CD4-positive, alpha-beta memory T cell (primary cell): ENCODE measurements around the gene DNAH6. TPM values are rescaled to one million over a fixed set of nuclear protein-coding genes. Genes with fewer than 3 reads are reported as not detected.

Experiments used
- CTCF ChIA-PET: fragments of 350-600 bp; sonication (Branson Sonifier 250); formaldehyde crosslinking; loops from one replicate; lab custom pipeline; 2021; ENCODE audit warnings: inconsistent platforms; ENCODE audit not compliant: partially characterized antibody; lab: Charles Lee
- POLR2A ChIA-PET: fragments of 350-600 bp; sonication (Branson Sonifier 250); formaldehyde crosslinking; loops from one replicate; lab custom pipeline; 2021; ENCODE audit not compliant: partially characterized antibody; lab: Charles Lee
- DNase-seq, 5 donors: peaks; one replicate each; pipeline versions ENCODE4 v3.0.0 to v3.0.0-alpha.2; 2020 to 2022; ENCODE audit warnings: mixed read lengths in 1 of 5
- H3K27ac ChIP-seq: one replicate; pipeline ENCODE4 v1.7.0; 2013; ENCODE audit warnings: low read depth, low read length
- H3K27me3 ChIP-seq: 2 replicates; pipeline ENCODE4 v1.7.0; 2013; ENCODE audit warnings: mild to moderate bottlenecking, low read length, moderate library complexity; ENCODE audit not compliant: insufficient read depth
- H3K36me3 ChIP-seq: 2 replicates; pipeline ENCODE4 v1.7.0; 2013; ENCODE audit warnings: mild to moderate bottlenecking, low read length, moderate library complexity; ENCODE audit not compliant: insufficient read depth
- H3K4me1 ChIP-seq: 2 replicates; pipeline ENCODE4 v1.7.0; 2013; ENCODE audit warnings: mild to moderate bottlenecking, low read length, moderate library complexity; ENCODE audit not compliant: insufficient read depth
- H3K4me3 ChIP-seq, 2 donors: one replicate each; pipeline ENCODE4 v1.7.0; 2013; ENCODE audit warnings: low read length in 2 of 2, mild to moderate bottlenecking in 1 of 2
- H3K9me3 ChIP-seq, 2 donors: one replicate each; pipeline ENCODE4 v1.7.0; 2013; ENCODE audit warnings: low read length in 2 of 2, control low read depth in 1 of 2; ENCODE audit not compliant: control insufficient read depth in 1 of 2
- H3K27ac Mint-ChIP-seq, 7 donors: one replicate each; pipeline ENCODE4 v1.8.0; 2020 to 2021; ENCODE audit warnings: mixed read lengths in 7 of 7, mild to moderate bottlenecking in 6 of 7, inconsistent platforms in 3 of 7, moderate library complexity in 3 of 7
- H3K27me3 Mint-ChIP-seq, 2 donors: one replicate each; pipeline ENCODE4 v1.8.0; 2020 to 2021; ENCODE audit warnings: mixed read lengths in 2 of 2
- H3K36me3 Mint-ChIP-seq, 2 donors: one replicate each; pipeline ENCODE4 v1.8.0; 2020 to 2021; ENCODE audit warnings: mixed read lengths in 2 of 2, inconsistent platforms in 1 of 2, mild to moderate bottlenecking in 1 of 2
- H3K4me1 Mint-ChIP-seq, 4 donors: one replicate each; pipeline ENCODE4 v1.8.0; 2020 to 2021; ENCODE audit warnings: mixed read lengths in 4 of 4, mild to moderate bottlenecking in 1 of 4
- H3K4me3 Mint-ChIP-seq, 8 donors: one replicate each; pipeline ENCODE4 v1.8.0; 2020 to 2021; ENCODE audit warnings: mixed read lengths in 8 of 8, mild to moderate bottlenecking in 7 of 8, moderate library complexity in 6 of 8, inconsistent platforms in 3 of 8
- H3K9me3 Mint-ChIP-seq, 8 donors: one replicate each; pipeline ENCODE4 v1.8.0; 2020 to 2021; ENCODE audit warnings: mixed read lengths in 8 of 8, mild to moderate bottlenecking in 5 of 8, inconsistent platforms in 3 of 8, moderate library complexity in 1 of 8
- intact Hi-C: fragments of 100-400 bp; cut with micrococcal nuclease; formaldehyde crosslinking; loops from one replicate; pipeline ENCODE4 v1.15.1; 2023
- polyA plus RNA-seq, 2 donors: library from polyadenylated mRNA; unstranded; fragments of 300-500 nt; fragmentation: Illumina TruSeq; gene quantifications; one replicate each; pipeline ENCODE4 v1.2.3, GENCODE V29; 2021
- total RNA-seq, 2 experiments: library from RNA; stranded (reverse); gene quantifications; one replicate each; pipeline ENCODE4 v1.2.3, GENCODE V29; 2021

DNAH6 gene
- total and polyA plus RNA-seq, 4 experiments from 2014 or later, result 0.22 to 2.9 (median 1.2) TPM

DNA sequence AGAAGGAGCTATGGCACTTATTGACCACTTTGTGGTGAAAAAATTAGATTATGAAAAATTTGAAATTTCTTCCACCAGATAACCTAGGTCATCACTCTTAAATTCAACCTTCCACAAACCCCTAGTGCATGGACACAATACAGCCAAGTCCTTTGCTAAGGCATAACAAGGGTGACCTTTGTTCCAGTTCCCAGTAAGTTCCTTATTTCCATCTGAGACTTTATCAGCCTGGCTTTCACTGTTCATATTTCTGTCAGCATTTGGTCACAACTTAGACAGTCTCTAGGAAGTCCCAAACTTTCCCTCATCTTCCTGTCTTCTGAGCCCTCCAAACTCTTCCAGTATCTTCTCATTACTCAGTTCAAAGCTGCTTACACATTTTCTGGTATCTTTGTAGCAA, 232.0 kb downstream of the DNAH6 start:
- peaks cover 0 to 4% (median 3%) of the 10 kb centered on the region in 4 donors for H3K4me1 Mint-ChIP-seq
- no peaks in the 10 kb centered on the region for H3K4me1 ChIP-seq
- H3K4me3 Mint-ChIP-seq, result no peak overlapping the region
- intact Hi-C loops, result no loop called here
- no peaks in the 10 kb centered on the region for H3K9me3 ChIP-seq
- H3K27me3 Mint-ChIP-seq, result no peaks in the 10 kb centered on the region
- DNase-seq, result no peak
- POLR2A ChIA-PET, result interaction anchor here (0.8 kb wide), 1 partner anchor 17 kb away, joined by 4 read pairs; no protein-coding TSS in a partner anchor
- no peaks in the 10 kb centered on the region for H3K27me3 ChIP-seq
- peak overlapping the region in 2 of 7 donors; percentile 1 to 70 for H3K27ac Mint-ChIP-seq
- H3K4me3 ChIP-seq, result no peak overlapping the region
- no peaks in the 10 kb centered on the region for H3K36me3 ChIP-seq
- peaks cover 0 to 7% of the 10 kb centered on the region in 2 donors for H3K36me3 Mint-ChIP-seq
- H3K27ac ChIP-seq, result no peak overlapping the region
- CTCF ChIA-PET, result no interaction called here
- H3K9me3 Mint-ChIP-seq, result peaks cover 0 to 4% (median 0%) of the 10 kb centered on the region in 8 donors

DNA sequence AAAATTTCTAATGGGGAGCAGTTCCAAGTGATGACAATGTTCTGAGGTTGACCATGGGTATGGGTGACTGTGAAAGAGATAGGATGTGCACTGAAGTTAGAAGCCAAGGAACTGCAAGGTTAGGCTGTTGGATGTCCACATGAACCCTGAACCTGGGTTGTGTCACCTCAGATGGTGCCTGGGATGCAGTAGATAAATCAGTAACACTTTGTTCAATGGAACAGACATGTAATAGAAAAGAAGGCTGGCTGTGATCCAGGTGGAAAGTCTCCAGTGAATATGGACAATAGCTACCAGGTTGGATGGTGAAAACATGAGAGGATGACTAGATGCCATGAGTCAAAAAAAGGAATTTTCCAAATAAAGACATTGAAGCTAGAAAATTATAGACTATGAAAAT, 233.1 kb downstream of the DNAH6 start:
- no peaks in the 10 kb centered on the region for H3K36me3 ChIP-seq
- CTCF ChIA-PET, result interaction anchor here (1.0 to 2.1 kb wide), 3 partner anchors 8 to 92 kb away, joined by 3 to 19 read pairs (median 3); no protein-coding TSS in a partner anchor
- Mint-ChIP-seq H3K27me3 (no peaks in the 10 kb centered on the region), H3K27ac (no peak overlapping the region), H3K9me3 (peaks cover 0 to 4% (median 0%) of the 10 kb centered on the region in 8 donors), H3K4me1 (peaks cover 0 to 4% (median 3%) of the 10 kb centered on the region in 4 donors), H3K4me3 (no peak overlapping the region), H3K36me3 (peaks cover 0 to 7% of the 10 kb centered on the region in 2 donors)
- POLR2A ChIA-PET, result interaction anchor here (0.6 kb wide), 1 partner anchor 130 kb away, joined by 3 read pairs; no protein-coding TSS in a partner anchor
- H3K27ac ChIP-seq, result no peak overlapping the region
- H3K4me3 ChIP-seq, result no peak overlapping the region
- no peaks in the 10 kb centered on the region for H3K27me3 ChIP-seq
- H3K9me3 ChIP-seq, result no peaks in the 10 kb centered on the region
- H3K4me1 ChIP-seq, result no peaks in the 10 kb centered on the region
- intact Hi-C loops, result no loop called here
- no peak for DNase-seq

DNA sequence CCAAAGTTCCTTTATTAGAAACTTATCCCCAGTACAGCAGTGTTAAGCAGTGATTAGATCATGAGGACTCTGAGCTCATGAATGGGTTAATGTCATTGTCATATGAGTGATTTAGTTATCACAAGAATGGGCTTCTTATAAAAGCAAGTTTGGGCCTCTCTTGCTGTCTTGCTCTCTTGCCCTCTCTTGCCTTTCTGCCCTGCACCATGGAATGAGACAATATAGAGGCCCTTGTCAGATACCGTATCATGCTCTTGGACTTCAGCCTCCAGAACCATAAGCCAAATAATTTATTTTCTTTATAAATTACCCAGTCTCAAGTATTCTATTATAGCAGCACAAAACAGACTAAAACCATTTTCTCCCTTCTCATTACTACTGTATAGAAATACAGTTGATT, 238.8 kb downstream of the DNAH6 start:
- intact Hi-C loops, result no loop called here
- Histone ChIP-seq H3K27ac (no peak overlapping the region), H3K36me3 (no peaks in the 10 kb centered on the region), H3K4me1 (peaks cover 12% of the 10 kb centered on the region), H3K9me3 (no peaks in the 10 kb centered on the region), H3K27me3 (no peaks in the 10 kb centered on the region), H3K4me3 (no peak overlapping the region)
- peaks cover 10 to 17% (median 11%) of the 10 kb centered on the region in 4 donors for H3K4me1 Mint-ChIP-seq
- H3K27me3 Mint-ChIP-seq, result no peaks in the 10 kb centered on the region
- H3K9me3 Mint-ChIP-seq, result peaks cover 0 to 3% (median 0%) of the 10 kb centered on the region in 8 donors
- no peak overlapping the region for H3K27ac Mint-ChIP-seq
- no peaks in the 10 kb centered on the region for H3K36me3 Mint-ChIP-seq
- no peak for DNase-seq
- POLR2A ChIA-PET, result no interaction called here
- no peak overlapping the region for H3K4me3 Mint-ChIP-seq
- CTCF ChIA-PET, result interaction anchor here (1.1 kb wide), 1 partner anchor 13 kb away, joined by 4 read pairs; no protein-coding TSS in a partner anchor

DNA sequence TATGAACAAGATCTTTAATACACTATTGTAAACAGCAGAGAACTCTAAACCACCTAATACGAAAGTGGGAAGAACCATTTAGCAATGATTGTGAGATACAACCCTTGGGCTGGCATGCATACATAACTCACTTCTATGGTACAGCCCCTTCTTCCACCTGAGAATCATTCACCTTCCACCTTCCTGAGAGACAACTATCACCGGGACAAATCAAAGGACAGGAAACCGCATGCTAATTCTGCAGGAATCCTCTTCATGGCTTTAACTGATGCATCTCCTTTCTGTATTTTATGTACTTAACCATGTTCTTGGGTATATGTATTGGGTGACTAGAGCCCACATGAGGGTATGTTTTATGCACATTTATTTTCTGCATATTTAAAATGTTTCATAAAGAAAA, 241.3 kb downstream of the DNAH6 start:
- POLR2A ChIA-PET, result no interaction called here
- intact Hi-C loops, result no loop called here

DNA sequence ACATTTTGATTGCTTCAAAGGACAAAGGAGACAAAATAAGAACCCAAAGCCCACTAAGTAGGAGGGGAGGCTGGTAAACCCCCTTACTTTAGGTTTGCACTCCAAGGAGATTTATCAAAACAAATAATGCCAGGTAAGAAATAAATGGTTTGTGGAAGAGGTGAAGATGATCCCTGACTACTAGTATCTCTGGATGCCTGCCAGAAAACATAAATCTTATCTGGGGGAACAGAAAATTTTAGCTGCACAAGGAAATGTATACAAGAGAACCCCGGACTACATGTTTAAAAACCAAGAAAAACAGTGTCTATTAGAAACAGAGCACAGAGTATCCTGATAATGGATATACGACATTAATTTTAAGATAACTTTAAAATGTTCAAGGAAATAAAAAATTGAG, 250.5 kb downstream of the DNAH6 start:
- Histone ChIP-seq H3K36me3 (no peaks in the 10 kb centered on the region), H3K27me3 (no peaks in the 10 kb centered on the region), H3K9me3 (peaks cover 0 to 4% of the 10 kb centered on the region in 2 donors), H3K4me1 (peaks cover 7% of the 10 kb centered on the region), H3K4me3 (no peak overlapping the region), H3K27ac (no peak overlapping the region)
- intact Hi-C loops, result no loop called here
- Mint-ChIP-seq H3K27ac (no peak overlapping the region), H3K4me1 (peaks cover 5 to 18% (median 11%) of the 10 kb centered on the region in 4 donors), H3K9me3 (peaks cover 0 to 26% (median 19%) of the 10 kb centered on the region in 8 donors), H3K4me3 (peak overlapping the region in 1 of 8 donors; percentile 44), H3K36me3 (peaks cover 10 to 20% of the 10 kb centered on the region in 2 donors), H3K27me3 (no peaks in the 10 kb centered on the region)
- CTCF ChIA-PET, result no interaction called here
- POLR2A ChIA-PET, result no interaction called here
- no peak for DNase-seq

More for the DNA sequence above, 241.3 kb downstream of the DNAH6 start:
- Histone ChIP-seq H3K27ac (no peak overlapping the region), H3K4me3 (no peak overlapping the region), H3K36me3 (no peaks in the 10 kb centered on the region), H3K27me3 (no peaks in the 10 kb centered on the region), H3K4me1 (peaks cover 15% of the 10 kb centered on the region), H3K9me3 (no peaks in the 10 kb centered on the region)
- H3K36me3 Mint-ChIP-seq, result no peaks in the 10 kb centered on the region
- CTCF ChIA-PET, result no interaction called here
- peaks cover 14 to 31% (median 22%) of the 10 kb centered on the region in 4 donors for H3K4me1 Mint-ChIP-seq
- peaks cover 0 to 3% (median 0%) of the 10 kb centered on the region in 8 donors for H3K9me3 Mint-ChIP-seq
- H3K27me3 Mint-ChIP-seq, result no peaks in the 10 kb centered on the region
- H3K27ac Mint-ChIP-seq, result no peak overlapping the region
- DNase-seq, result no peak
- no peak overlapping the region for H3K4me3 Mint-ChIP-seq

DNA sequence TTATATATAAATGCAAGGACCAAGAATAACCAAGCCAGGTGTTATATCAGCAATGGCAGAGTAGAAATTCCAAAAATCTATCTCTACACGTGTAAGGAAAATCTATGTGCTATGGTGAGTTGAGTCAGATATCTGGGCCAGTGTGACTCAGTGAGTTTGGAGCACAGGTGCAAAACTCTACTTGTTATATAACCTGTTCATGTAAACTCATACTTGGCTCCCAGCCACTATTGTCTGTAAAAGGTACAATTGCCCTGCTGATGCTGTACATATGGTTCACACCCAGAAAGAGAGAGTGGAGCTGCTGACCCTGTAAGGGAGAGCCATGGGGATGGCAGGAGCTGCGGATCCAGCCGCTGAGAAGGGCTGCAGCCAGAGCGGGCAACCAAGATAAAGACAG, 252.5 kb downstream of the DNAH6 start:
- Mint-ChIP-seq H3K27me3 (no peaks in the 10 kb centered on the region), H3K9me3 (peaks cover 0 to 44% (median 31%) of the 10 kb centered on the region in 8 donors), H3K27ac (peak overlapping the region in 2 of 7 donors; percentile 5 to 22), H3K4me3 (no peak overlapping the region), H3K4me1 (peaks cover 3 to 13% (median 7%) of the 10 kb centered on the region in 4 donors), H3K36me3 (peaks cover 20 to 26% of the 10 kb centered on the region in 2 donors)
- Histone ChIP-seq H3K27ac (no peak overlapping the region), H3K4me1 (peaks cover 7% of the 10 kb centered on the region), H3K4me3 (no peak overlapping the region), H3K27me3 (no peaks in the 10 kb centered on the region), H3K36me3 (no peaks in the 10 kb centered on the region), H3K9me3 (peaks cover 0 to 4% of the 10 kb centered on the region in 2 donors)
- ChIA-PET POLR2A (interaction anchor here (0.7 to 1.4 kb wide), 3 partner anchors 13 to 113 kb away, joined by 4 to 7 read pairs (median 4); no protein-coding TSS in a partner anchor), CTCF (interaction anchor here (1.6 kb wide), 1 partner anchor 26 kb away, joined by 4 read pairs; no protein-coding TSS in a partner anchor)
- intact Hi-C loops, result no loop called here
- DNase-seq, result no peak

DNA sequence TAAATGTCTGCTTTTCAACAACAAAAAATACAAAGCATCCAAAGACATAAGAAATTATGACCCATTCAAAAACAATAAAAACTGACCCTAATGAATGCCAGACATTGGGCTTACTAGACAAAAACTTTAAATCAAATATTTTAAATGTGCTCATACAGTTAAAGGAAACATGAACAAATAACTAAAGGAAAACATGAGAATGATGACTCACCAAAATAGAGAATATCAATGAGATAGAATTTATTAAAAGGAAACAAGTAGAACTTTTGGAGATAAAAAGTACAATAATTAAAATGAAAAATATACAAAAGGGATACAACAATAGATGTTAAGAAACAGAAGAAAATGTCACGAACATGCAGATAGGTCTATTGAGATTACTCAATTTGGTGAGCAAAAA, 254.0 kb downstream of the DNAH6 start:
- Mint-ChIP-seq H3K27me3 (no peaks in the 10 kb centered on the region), H3K4me1 (peaks cover 5 to 13% (median 7%) of the 10 kb centered on the region in 4 donors), H3K9me3 (peaks cover 3 to 59% (median 44%) of the 10 kb centered on the region in 8 donors), H3K4me3 (no peak overlapping the region), H3K27ac (peak overlapping the region in 1 of 7 donors; percentile 17), H3K36me3 (peaks cover 32 to 40% of the 10 kb centered on the region in 2 donors)
- no peak for DNase-seq
- H3K4me1 ChIP-seq, result peaks cover 7% of the 10 kb centered on the region
- intact Hi-C loops, result no loop called here
- no peaks in the 10 kb centered on the region for H3K36me3 ChIP-seq
- CTCF ChIA-PET, result interaction anchor here (1.1 to 1.6 kb wide), 3 partner anchors 27 to 156 kb away, joined by 3 to 4 read pairs (median 3); no protein-coding TSS in a partner anchor
- H3K9me3 ChIP-seq, result peaks cover 4 to 7% of the 10 kb centered on the region in 2 donors
- H3K27me3 ChIP-seq, result no peaks in the 10 kb centered on the region
- H3K4me3 ChIP-seq, result no peak overlapping the region
- POLR2A ChIA-PET, result interaction anchor here (1.4 kb wide), 2 partner anchors 12 to 111 kb away, joined by 4 to 7 read pairs; no protein-coding TSS in a partner anchor
- H3K27ac ChIP-seq, result no peak overlapping the region
